Mesenchymal stem cell (in vitro differentiated cells and primary cell): ENCODE data around the gene SLC7A7.
A peak's percentile ranks its signal among the peaks of the same experiment; 100 is the strongest.
"Not testable (repeated sequence)": the region's sequence is repeated elsewhere in the genome, so short reads cannot be mapped to it uniquely, and the experiment has no call there.

Experiments used
- DNase-seq: peaks from one replicate; pipeline ENCODE4 v3.0.0-alpha.2; 2013
- H2AFZ ChIP-seq: one replicate; pipeline ENCODE4 v1.6.1; 2013; ENCODE audit warnings: low read depth, mild to moderate bottlenecking, control low read depth, inconsistent platforms, low read length, moderate library complexity
- H2AK5ac ChIP-seq: 2 replicates; pipeline ENCODE4 v1.6.1; 2013; ENCODE audit warnings: low read length, moderate library complexity, mild to moderate bottlenecking, inconsistent platforms; ENCODE audit not compliant: severe bottlenecking
- H2BK120ac ChIP-seq: one replicate; pipeline ENCODE4 v1.6.1; 2013; ENCODE audit warnings: low read depth, mild to moderate bottlenecking, inconsistent platforms, low read length, moderate library complexity
- H2BK12ac ChIP-seq, 2 experiments: one replicate each; pipeline ENCODE4 v1.6.1; 2013; ENCODE audit warnings: inconsistent platforms in 2 of 2, low read length in 2 of 2, mild to moderate bottlenecking in 2 of 2, moderate library complexity in 2 of 2, control low read depth in 1 of 2
- H2BK15ac ChIP-seq: one replicate; pipeline ENCODE4 v1.6.1; 2013; ENCODE audit warnings: mild to moderate bottlenecking, low read depth, inconsistent platforms; ENCODE audit not compliant: poor library complexity, severe bottlenecking
- H2BK5ac ChIP-seq: 2 replicates; pipeline ENCODE4 v1.6.1; 2013; ENCODE audit warnings: low read depth, mild to moderate bottlenecking, low read length, control low read depth, inconsistent platforms; ENCODE audit not compliant: poor library complexity, severe bottlenecking
- H3K14ac ChIP-seq, 2 experiments: one replicate each; pipeline ENCODE4 v1.6.1; 2013; ENCODE audit warnings: inconsistent platforms in 2 of 2, low read length in 2 of 2, control low read depth in 1 of 2, mild to moderate bottlenecking in 1 of 2, moderate library complexity in 1 of 2
- H3K18ac ChIP-seq, 2 experiments: one replicate each; pipeline ENCODE4 v1.6.1; 2013; ENCODE audit warnings: inconsistent platforms in 2 of 2, low read length in 2 of 2, control low read depth in 1 of 2, low read depth in 1 of 2, mild to moderate bottlenecking in 1 of 2
- H3K23ac ChIP-seq, 2 experiments: one replicate each; pipeline ENCODE4 v1.6.1; 2013; ENCODE audit warnings: inconsistent platforms in 2 of 2, low read length in 2 of 2, mild to moderate bottlenecking in 2 of 2, moderate library complexity in 2 of 2, control low read depth in 1 of 2
- H3K27ac ChIP-seq: 2 replicates; pipeline ENCODE4 v1.5.1; 2013; ENCODE audit warnings: mild to moderate bottlenecking, moderate library complexity, low read length, control low read depth, inconsistent platforms; ENCODE audit not compliant: poor library complexity, severe bottlenecking
- H3K27me3 ChIP-seq, 2 experiments: 2 replicates each; pipeline versions ENCODE4 v1.6.1 to v1.7.0; 2013; ENCODE audit warnings: low read length in 2 of 2, mild to moderate bottlenecking in 2 of 2, moderate library complexity in 2 of 2, control low read depth in 1 of 2, inconsistent platforms in 1 of 2; ENCODE audit not compliant: control insufficient read depth in 1 of 2, insufficient read depth in 1 of 2
- H3K36me3 ChIP-seq, 2 experiments: 2 replicates each; pipeline versions ENCODE4 v1.6.1 to v1.7.0; 2013; ENCODE audit warnings: low read length in 2 of 2, control low read depth in 1 of 2, inconsistent platforms in 1 of 2, low read depth in 1 of 2, mild to moderate bottlenecking in 1 of 2; ENCODE audit not compliant: insufficient read depth in 2 of 2, control insufficient read depth in 1 of 2
- H3K4ac ChIP-seq, 2 experiments: one replicate each; pipeline ENCODE4 v1.6.1; 2013; ENCODE audit warnings: inconsistent platforms in 2 of 2, low read length in 2 of 2, mild to moderate bottlenecking in 2 of 2, moderate library complexity in 2 of 2, control low read depth in 1 of 2, low read depth in 1 of 2
- H3K4me1 ChIP-seq: 2 replicates; pipeline ENCODE4 v1.6.1; 2013; ENCODE audit warnings: low read depth, low read length, control low read depth; ENCODE audit not compliant: control insufficient read depth, insufficient read depth
- H3K4me2 ChIP-seq: 2 replicates; pipeline ENCODE4 v1.6.1; 2013; ENCODE audit warnings: low read length, mild to moderate bottlenecking, inconsistent platforms; ENCODE audit not compliant: poor library complexity, severe bottlenecking
- H3K4me3 ChIP-seq, 2 experiments: 2 replicates each; pipeline versions ENCODE4 v1.5.1 to v1.7.0; 2013; ENCODE audit warnings: low read length in 2 of 2, mild to moderate bottlenecking in 2 of 2, control low read depth in 1 of 2, low read depth in 1 of 2; ENCODE audit not compliant: insufficient read depth in 1 of 2
- H3K79me1 ChIP-seq: replicated peaks from 2 replicates; pipeline ENCODE4 v1.6.1; 2013; ENCODE audit warnings: mild to moderate bottlenecking, control low read depth, low read length, inconsistent platforms; ENCODE audit not compliant: poor library complexity, severe bottlenecking
- H3K9ac ChIP-seq: 2 replicates; pipeline ENCODE4 v1.7.0; 2013; ENCODE audit warnings: mild to moderate bottlenecking, low read length, moderate library complexity
- H3K9me3 ChIP-seq: 2 replicates; pipeline ENCODE4 v1.7.0; 2013; ENCODE audit warnings: mild to moderate bottlenecking, low read length; ENCODE audit not compliant: control insufficient read depth
- H4K8ac ChIP-seq: one replicate; pipeline ENCODE4 v1.6.1; 2013; ENCODE audit warnings: inconsistent platforms, mild to moderate bottlenecking, low read length, moderate library complexity
- H4K91ac ChIP-seq: one replicate; pipeline ENCODE4 v1.6.1; 2013; ENCODE audit warnings: mild to moderate bottlenecking, low read length, inconsistent platforms
- WGBS: methylation state at CpG from one replicate; pipeline ENCODE4 v1.1.7; 2013; ENCODE audit warnings: mixed read lengths; 5-methylcytosine and 5-hydroxymethylcytosine counted together

Gene SLC7A7

DNA sequence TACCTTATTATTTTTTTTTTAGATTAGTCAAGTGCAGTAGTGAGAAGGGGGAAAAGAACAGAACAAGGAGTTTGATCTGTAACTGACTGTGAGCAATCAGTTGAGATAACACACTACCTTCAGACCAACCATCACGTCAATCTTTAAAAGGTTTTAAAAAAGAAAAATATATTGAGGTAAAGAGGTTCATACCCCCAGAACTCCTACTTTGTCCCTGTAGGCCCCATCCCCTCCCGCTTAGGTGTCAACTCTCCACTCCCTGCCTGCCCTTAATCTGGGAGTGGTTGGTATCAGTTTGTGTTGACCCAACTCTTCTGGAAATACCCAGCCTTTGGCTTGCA lies 37.3 kb upstream of the SLC7A7 start:
- H3K4me3 ChIP-seq: peak overlapping the region in 1 of 2 experiments; percentile 72
- peak overlapping the region; percentile 83 for H4K8ac ChIP-seq
- H2BK12ac ChIP-seq: no peak overlapping the region
- H4K91ac ChIP-seq: no peak overlapping the region
- no peak overlapping the region for H2BK5ac ChIP-seq
- peak overlapping the region; percentile 90 for H3K9ac ChIP-seq
- WGBS: 100% methylated on average over 1 of the region's 2 CpGs
- no peak for DNase-seq
- no peaks in the 10 kb centered on the region for H3K9me3 ChIP-seq
- H2AK5ac ChIP-seq: no peak overlapping the region
- no peak overlapping the region for H3K18ac ChIP-seq
- H2BK120ac ChIP-seq: no peak overlapping the region
- no peaks in the 10 kb centered on the region for H3K27me3 ChIP-seq
- H3K36me3 ChIP-seq: peaks cover 3 to 8% of the 10 kb centered on the region in 2 experiments
- no peak overlapping the region for H3K4ac ChIP-seq
- no peak overlapping the region for H3K14ac ChIP-seq
- no peak overlapping the region for H3K27ac ChIP-seq
- H3K4me1 ChIP-seq: peaks cover 36% of the 10 kb centered on the region
- H3K79me1 ChIP-seq: no peaks in the 10 kb centered on the region
- H2AFZ ChIP-seq: no peak overlapping the region
- H2BK15ac ChIP-seq: peak overlapping the region; percentile 60
- H3K4me2 ChIP-seq: no peak overlapping the region
- no peak overlapping the region for H3K23ac ChIP-seq

DNA sequence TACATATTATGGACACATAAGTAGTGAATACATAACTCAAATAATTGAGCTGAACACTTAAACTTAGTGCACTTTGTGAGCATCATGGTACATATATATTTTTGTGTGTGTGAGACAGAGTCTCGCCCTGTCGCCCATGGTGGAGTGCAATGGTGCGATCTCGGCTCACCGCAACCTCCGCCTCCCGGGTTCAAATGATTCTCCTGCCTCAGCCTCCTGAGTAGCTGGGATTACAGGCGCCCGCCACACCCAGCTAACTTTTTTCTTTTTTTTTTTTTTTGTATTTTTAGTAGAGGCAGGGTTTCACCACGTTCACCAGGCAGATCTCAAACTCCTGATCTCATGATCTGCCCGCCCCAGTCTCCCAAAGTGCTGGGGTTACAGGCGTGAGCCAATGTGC lies 36.9 kb upstream of the SLC7A7 start:
- not testable (repeated sequence) for H3K23ac ChIP-seq, H2AFZ ChIP-seq, H3K4me3 ChIP-seq, H4K8ac ChIP-seq, H2AK5ac ChIP-seq, H3K4ac ChIP-seq, H4K91ac ChIP-seq, DNase-seq, H3K27me3 ChIP-seq, H3K18ac ChIP-seq, H2BK5ac ChIP-seq, H3K4me2 ChIP-seq, H3K9me3 ChIP-seq, H2BK120ac ChIP-seq, H3K36me3 ChIP-seq, H3K27ac ChIP-seq, H3K14ac ChIP-seq, H3K79me1 ChIP-seq, H2BK12ac ChIP-seq, H2BK15ac ChIP-seq
- 89% methylated on average over 10 of the region's 12 CpGs for WGBS
- H3K9ac ChIP-seq: peak overlapping the region; percentile 90
- H3K4me1 ChIP-seq: peaks cover 38% of the 10 kb centered on the region

DNA sequence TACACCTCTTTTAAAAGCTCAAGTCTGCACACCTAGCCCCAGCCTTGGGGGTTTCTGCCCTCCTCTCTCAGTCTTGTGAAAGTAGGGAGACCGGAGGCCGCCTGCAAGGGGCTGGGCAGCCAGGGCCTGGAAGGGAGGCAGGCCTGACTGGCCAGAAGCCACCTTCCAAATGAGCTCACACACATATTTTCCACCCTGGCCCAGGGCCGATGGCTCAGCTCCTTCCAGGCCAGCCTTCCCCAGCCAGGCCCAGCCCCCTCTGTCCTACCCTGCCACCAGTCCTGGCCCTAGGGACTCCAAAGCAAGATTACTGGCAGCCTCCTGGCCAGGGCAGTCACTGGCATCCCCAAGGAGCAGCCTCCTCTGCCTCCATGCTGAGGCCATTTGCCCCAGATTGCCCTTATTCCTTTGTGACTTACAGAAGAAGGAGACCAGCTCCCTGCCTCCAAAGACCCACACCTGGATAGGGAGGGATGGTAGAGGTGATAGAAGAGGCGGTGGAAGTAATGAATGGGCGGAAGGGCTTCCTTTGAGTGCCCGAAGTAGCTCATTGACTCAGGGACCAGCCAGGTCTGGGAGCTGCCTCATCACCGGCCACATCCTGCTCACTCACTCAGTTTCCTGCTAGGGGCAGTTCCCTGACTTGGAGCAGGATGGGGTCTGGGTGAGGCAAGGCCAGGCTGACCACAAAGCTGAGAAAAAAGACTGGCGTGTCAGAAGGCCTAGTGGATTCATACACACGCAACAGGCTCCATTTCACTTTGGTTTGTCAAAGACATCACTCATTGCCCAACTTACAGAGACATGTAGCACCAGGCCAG lies 35.9 kb upstream of the SLC7A7 start:
- Histone ChIP-seq H2BK12ac (peak overlapping the region; percentile 57 to 65), H3K23ac (no peak overlapping the region), H4K8ac (peak overlapping the region; percentile 97), H3K4me3 (peak overlapping the region in 1 of 2 experiments; percentile 63), H2BK5ac (no peak overlapping the region), H2AK5ac (peak overlapping the region; percentile 37), H3K4me1 (peaks cover 48% of the 10 kb centered on the region), H3K4ac (peak overlapping the region; percentile 21 to 64), H3K14ac (peak overlapping the region in 1 of 2 experiments; percentile 30), H3K9me3 (no peaks in the 10 kb centered on the region), H3K9ac (peak overlapping the region; percentile 90), H2AFZ (peak overlapping the region; percentile 8), H3K18ac (peak overlapping the region; percentile 79), H4K91ac (peak overlapping the region; percentile 97), H3K27ac (peak overlapping the region; percentile 81), H3K79me1 (peaks cover 8% of the 10 kb centered on the region), H3K27me3 (no peaks in the 10 kb centered on the region), H3K36me3 (peaks cover 13 to 20% of the 10 kb centered on the region in 2 experiments), H2BK15ac (peak overlapping the region; percentile 87), H3K4me2 (no peak overlapping the region), H2BK120ac (no peak overlapping the region)
- DNase-seq: peak; percentile 96
- WGBS: 38% methylated on average over 6 of the region's 9 CpGs

DNA sequence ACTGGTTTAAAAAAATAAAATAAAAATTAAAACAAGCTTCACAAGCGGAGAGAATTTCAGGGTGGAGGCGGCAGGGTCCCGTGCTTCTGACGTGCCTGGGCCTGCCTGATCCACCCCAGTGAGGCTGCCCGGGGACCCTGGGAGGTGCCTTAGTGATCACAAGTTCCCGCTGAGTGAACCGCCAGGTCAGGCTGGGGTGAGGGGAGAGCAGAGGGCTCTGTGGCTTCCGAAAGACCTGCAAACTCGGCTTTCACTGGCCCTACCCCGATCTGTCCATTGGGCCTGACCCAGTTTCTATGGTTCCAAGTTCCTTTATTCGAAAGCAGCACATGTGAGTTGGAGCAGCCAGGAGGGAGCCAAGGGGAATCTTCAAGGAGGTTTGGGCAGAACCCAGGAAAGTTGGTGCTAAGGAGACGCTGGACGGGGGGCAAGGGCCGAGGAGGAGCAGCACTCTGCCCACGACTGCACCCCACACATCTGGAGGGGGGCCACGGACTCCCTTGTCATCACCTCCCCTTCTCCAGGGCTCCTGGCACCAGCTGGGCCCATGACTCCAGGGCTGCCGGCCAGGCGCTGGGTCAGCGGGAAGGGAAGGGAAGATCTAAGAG lies 34.1 kb upstream of the SLC7A7 start:
- 83% methylated on average over 11 of the region's 19 CpGs for WGBS
- H2BK5ac ChIP-seq: no peak overlapping the region
- no peak overlapping the region for H3K4me2 ChIP-seq
- DNase-seq: peak; percentile 15
- H2BK15ac ChIP-seq: peak overlapping the region; percentile 83
- H3K27me3 ChIP-seq: no peaks in the 10 kb centered on the region
- H4K8ac ChIP-seq: peak overlapping the region; percentile 38
- no peak overlapping the region for H2AFZ ChIP-seq
- peak overlapping the region in 1 of 2 experiments; percentile 67 for H3K18ac ChIP-seq
- peaks cover 53% of the 10 kb centered on the region for H3K4me1 ChIP-seq
- peak overlapping the region; percentile 74 for H4K91ac ChIP-seq
- H3K14ac ChIP-seq: peak overlapping the region in 1 of 2 experiments; percentile 35
- H3K4ac ChIP-seq: peak overlapping the region in 1 of 2 experiments; percentile 54
- peak overlapping the region; percentile 78 for H3K27ac ChIP-seq
- H3K9me3 ChIP-seq: no peaks in the 10 kb centered on the region
- H3K79me1 ChIP-seq: peaks cover 16% of the 10 kb centered on the region
- H3K9ac ChIP-seq: peak overlapping the region; percentile 90
- H3K4me3 ChIP-seq: peak overlapping the region in 1 of 2 experiments; percentile 48
- H3K36me3 ChIP-seq: peaks cover 31 to 38% of the 10 kb centered on the region in 2 experiments
- peak overlapping the region in 1 of 2 experiments; percentile 75 for H2BK12ac ChIP-seq
- no peak overlapping the region for H3K23ac ChIP-seq
- no peak overlapping the region for H2BK120ac ChIP-seq
- H2AK5ac ChIP-seq: peak overlapping the region; percentile 3
